Fibroblast of peridontal ligament (primary cell): ENCODE measurements around the gene TMEM250.

Experiments
- DNase-seq: peaks from one replicate; pipeline ENCODE4 v3.0.0-alpha.2; 2010; ENCODE audit errors: extremely low read depth

Gene TMEM250

GRCh38 chr9:136082496-136083361, 35.9 kb downstream of the TMEM250 start:
- DNase-seq = no peak

- DNase-seq = no peak
These were observed 36.7 kb downstream of the TMEM250 start for GRCh38 chr9:136081826-136082495.

- peak; percentile 24 for DNase-seq
These were observed 37.4 kb downstream of the TMEM250 start for GRCh38 chr9:136081113-136081825.

- no peak for DNase-seq
These were observed 38.0 kb downstream of the TMEM250 start for GRCh38 chr9:136080716-136081112.

- no peak for DNase-seq
These were observed 38.8 kb downstream of the TMEM250 start for GRCh38 chr9:136079916-136080246.

- DNase-seq = no peak
These were observed 39.3 kb downstream of the TMEM250 start for GRCh38 chr9:136079211-136079915.

- no peak for DNase-seq
These were observed 40.1 kb downstream of the TMEM250 start for GRCh38 chr9:136078498-136079011.

GRCh38 chr9:136078024-136078423, 40.7 kb downstream of the TMEM250 start:
- no peak for DNase-seq

GRCh38 chr9:136077491-136077890, 41.2 kb downstream of the TMEM250 start:
- DNase-seq = no peak

GRCh38 chr9:136075881-136076678, 42.6 kb downstream of the TMEM250 start:
- no peak for DNase-seq

GRCh38 chr9:136075134-136075841, 43.4 kb downstream of the TMEM250 start:
- no peak for DNase-seq

- DNase-seq = no peak
These were observed 44.0 kb downstream of the TMEM250 start for GRCh38 chr9:136074706-136075105.
